HepG2 (cell line): ENCODE results near the gene WNT3. TPM values are rescaled to one million over a fixed set of nuclear protein-coding genes. Genes with fewer than 3 reads are reported as not detected.

Experiments used
- CBX2 ChIP-seq, 2 experiments: fragments of 200-600 bp in 1 of 2; sonication (generic); formaldehyde crosslinking in 1 of 2; IDR thresholded peaks; 2 replicates each; pipeline versions ENCODE4 v1.7.0 to v1.8.1; 2018 to 2022; ENCODE audit warnings: low read depth in 2 of 2, low read length in 1 of 2, mild to moderate bottlenecking in 1 of 2, missing genetic modification reagents in 1 of 2
- DNMT3B ChIP-seq: conservative IDR thresholded peaks from 2 replicates; pipeline ENCODE4 v1.6.1; 2016; ENCODE audit warnings: missing biosample characterization, control low read depth
- EED ChIP-seq: sonication (generic); formaldehyde crosslinking; IDR thresholded peaks from 2 replicates; pipeline ENCODE4 v1.5.0; 2020; ENCODE audit warnings: mild to moderate bottlenecking, missing genetic modification reagents
- ESRRA ChIP-seq: sonication (generic); formaldehyde crosslinking; IDR thresholded peaks from 2 replicates; pipeline ENCODE4 v1.5.1; 2020; ENCODE audit warnings: mild to moderate bottlenecking, low read depth, missing genetic modification reagents
- FLYWCH1 ChIP-seq: sonication (generic); formaldehyde crosslinking; IDR thresholded peaks from 2 replicates; pipeline ENCODE4 v1.8.1; 2023; ENCODE audit warnings: mild to moderate bottlenecking, missing genetic modification reagents
- GATAD2A ChIP-seq: IDR thresholded peaks from 2 replicates; pipeline ENCODE4 v1.6.1; 2016
- HDAC2 ChIP-seq: sonication (generic); formaldehyde crosslinking; IDR thresholded peaks from 2 replicates; pipeline ENCODE4 v1.4.0; 2020; ENCODE audit warnings: missing genetic modification reagents
- HMGA1 ChIP-seq: sonication (generic); formaldehyde crosslinking; conservative IDR thresholded peaks from 2 replicates; pipeline ENCODE4 v1.4.0; 2020; ENCODE audit warnings: missing genetic modification reagents
- KLF13 ChIP-seq: sonication (generic); formaldehyde crosslinking; IDR thresholded peaks from 2 replicates; pipeline ENCODE4 v1.4.0; 2020; ENCODE audit warnings: mild to moderate bottlenecking, missing genetic modification reagents
- KMT2B ChIP-seq: IDR thresholded peaks from 2 replicates; pipeline ENCODE4 v1.6.1; 2016; ENCODE audit warnings: missing genetic modification reagents, missing compliant biosample characterization
- MAF1 ChIP-seq: sonication (generic); formaldehyde crosslinking; IDR thresholded peaks from 2 replicates; pipeline ENCODE4 v1.5.0; 2020; ENCODE audit warnings: missing genetic modification reagents, borderline replicate concordance
- MYNN ChIP-seq: sonication (generic); formaldehyde crosslinking; IDR thresholded peaks from 2 replicates; pipeline ENCODE4 v1.4.0; 2020; ENCODE audit warnings: mild to moderate bottlenecking, low read depth, missing genetic modification reagents
- NCOA1 ChIP-seq: sonication (generic); formaldehyde crosslinking; IDR thresholded peaks from 2 replicates; pipeline ENCODE4 v1.9.0; 2021; ENCODE audit warnings: missing genetic modification reagents
- PATZ1 ChIP-seq: sonication (generic); formaldehyde crosslinking; IDR thresholded peaks from 2 replicates; pipeline ENCODE4 v1.4.0; 2020; ENCODE audit warnings: missing genetic modification reagents
- RELA ChIP-seq: sonication (generic); formaldehyde crosslinking; IDR thresholded peaks from 2 replicates; pipeline ENCODE4 v1.4.0; 2020; ENCODE audit warnings: missing genetic modification reagents
- RFX1 ChIP-seq: fragments of 450-650 bp; IDR thresholded peaks from 2 replicates; pipeline ENCODE4 v1.6.1; 2017
- RFX3 ChIP-seq: IDR thresholded peaks from 2 replicates; pipeline ENCODE4 v1.6.1; 2016; ENCODE audit warnings: missing biosample characterization, missing genetic modification reagents
- RFXAP ChIP-seq: sonication (generic); formaldehyde crosslinking; IDR thresholded peaks from 2 replicates; pipeline ENCODE4 v1.4.0; 2020; ENCODE audit warnings: missing genetic modification reagents, borderline replicate concordance
- SMC3 ChIP-seq: IDR thresholded peaks from 2 replicates; pipeline ENCODE4 v1.6.1; 2011; ENCODE audit warnings: low read length, improper control_type of control experiment
- SNAPC2 ChIP-seq: sonication (generic); formaldehyde crosslinking; IDR thresholded peaks from 2 replicates; pipeline ENCODE4 v1.8.1; 2022; ENCODE audit warnings: mild to moderate bottlenecking, missing genetic modification reagents
- SOX13 ChIP-seq, 3 experiments: fragments of 450-650 bp in 1 of 3; sonication (generic) in 1 of 3; formaldehyde crosslinking in 1 of 3; IDR thresholded peaks in 2 of 3; conservative IDR thresholded peaks in 1 of 3; 2 replicates each; pipeline versions ENCODE4 v1.5.0 to v1.6.1; 2016 to 2020; ENCODE audit warnings: antibody characterized with exemption in 1 of 3, mild to moderate bottlenecking in 1 of 3, missing compliant biosample characterization in 1 of 3, missing genetic modification reagents in 1 of 3, moderate library complexity in 1 of 3
- STAT5B ChIP-seq: sonication (generic); formaldehyde crosslinking; IDR thresholded peaks from 2 replicates; pipeline ENCODE4 v1.4.0; 2020; ENCODE audit warnings: missing genetic modification reagents
- THYN1 ChIP-seq: sonication (generic); formaldehyde crosslinking; IDR thresholded peaks from 2 replicates; pipeline ENCODE4 v1.8.1; 2023; ENCODE audit warnings: low read depth, mild to moderate bottlenecking, moderate library complexity, missing genetic modification reagents, borderline replicate concordance
- ZBTB20 ChIP-seq: sonication (generic); formaldehyde crosslinking; IDR thresholded peaks from 2 replicates; pipeline ENCODE4 v1.8.1; 2023; ENCODE audit warnings: missing genetic modification reagents, low read depth, mild to moderate bottlenecking, borderline replicate concordance
- ZMAT3 ChIP-seq: sonication (generic); formaldehyde crosslinking; conservative IDR thresholded peaks from 2 replicates; pipeline ENCODE4 v1.7.0; 2021; ENCODE audit warnings: missing genetic modification reagents
- ZNF230 ChIP-seq: sonication (generic); formaldehyde crosslinking; IDR thresholded peaks from 2 replicates; pipeline ENCODE4 v1.4.0; 2020; ENCODE audit warnings: mild to moderate bottlenecking, missing genetic modification reagents
- ZNF30 ChIP-seq: sonication (generic); formaldehyde crosslinking; IDR thresholded peaks from 2 replicates; pipeline ENCODE4 v1.5.0; 2020; ENCODE audit warnings: mild to moderate bottlenecking, missing genetic modification reagents
- ZNF512 ChIP-seq: sonication (generic); formaldehyde crosslinking; IDR thresholded peaks from 2 replicates; pipeline ENCODE4 v1.4.0; 2020; ENCODE audit warnings: mild to moderate bottlenecking, missing genetic modification reagents
- ZNF672 ChIP-seq: sonication (generic); formaldehyde crosslinking; IDR thresholded peaks from 2 replicates; pipeline ENCODE4 v1.8.1; 2022; ENCODE audit warnings: missing genetic modification reagents
- ZNF740 ChIP-seq: sonication (generic); formaldehyde crosslinking; IDR thresholded peaks from 2 replicates; pipeline ENCODE4 v1.4.0; 2020; ENCODE audit warnings: missing genetic modification reagents
- ZNF792 ChIP-seq: IDR thresholded peaks from 2 replicates; pipeline ENCODE4 v1.6.1; 2016
- polyA plus RNA-seq, 8 experiments: library from polyadenylated mRNA; depleted of rRNA in 3 of 8; stranded (reverse) in 7 of 8; unstranded in 1 of 8; fragments of >200 nt; fragmentation: Illumina TruSeq in 4 of 8; extraction: Trizol in 4 of 8; gene quantifications; 2 replicates each; pipeline versions ENCODE4 v1.2.1 to v1.2.3, GENCODE V29; 2011 to 2016; ENCODE audit warnings: low read depth in 4 of 8, missing spikeins in 1 of 8, mixed read lengths in 1 of 8; ENCODE audit not compliant: insufficient read depth in 1 of 8
- total RNA-seq, 5 experiments: library from RNA; depleted of rRNA; stranded (reverse); fragments of >200 nt; fragmentation: Illumina TruSeq; extraction: Trizol; gene quantifications; 2 replicates each; pipeline ENCODE4 v1.2.3, GENCODE V29; 2016; ENCODE audit warnings: low read depth in 1 of 5

WNT3 gene
- total and polyA plus RNA-seq, 2 of the 13 experiments (the other 11 are each of a cell fraction or from before 2014, with no cell fraction given): 8.5 to 10.3 TPM

- TF ChIP-seq ZNF512: no peak
- no peak for TF ChIP-seq MAF1 (CRISPR knock-in tag)
- no peak for TF ChIP-seq FLYWCH1 (CRISPR knock-in tag)
- TF ChIP-seq SMC3: no peak
- TF ChIP-seq ESRRA (CRISPR knock-in tag): no peak
- TF ChIP-seq ZNF740 (CRISPR knock-in tag): no peak; the same call in 1 of the 2 replicates
- peak; percentile 36; the same call in 1 of the 2 replicates for TF ChIP-seq HDAC2
- TF ChIP-seq ZMAT3: peak; percentile 15; the same call in 1 of the 2 replicates
- TF ChIP-seq MYNN (CRISPR knock-in tag): no peak
- no peak for TF ChIP-seq RELA
- TF ChIP-seq ZNF792 (CRISPR knock-in tag): peak; percentile 22; the same call in 1 of the 2 replicates
- no peak for TF ChIP-seq KLF13 (CRISPR knock-in tag)
- peak; percentile 21; the same call in 1 of the 2 replicates for TF ChIP-seq PATZ1 (CRISPR knock-in tag)
- no peak for TF ChIP-seq SOX13 (IDR thresholded peaks at IDR 0.05)
- TF ChIP-seq SOX13 (CRISPR knock-in tag; conservative IDR thresholded peaks at IDR 0.05 in 1 of 2, IDR thresholded peaks at IDR 0.05 in 1 of 2): 0 out of 4 replicates have a peak, but pooled peaks of 1 of the 2 experiments have one; percentile 20
- TF ChIP-seq NCOA1 (CRISPR knock-in tag): no peak
- no peak for TF ChIP-seq CBX2 (IDR thresholded peaks at IDR 0.05; ENCODE audit: low read depth, low read length)
- TF ChIP-seq CBX2 (CRISPR knock-in tag; IDR thresholded peaks at IDR 0.05; ENCODE audit: low read depth): no peak
- no peak for TF ChIP-seq SNAPC2 (CRISPR knock-in tag)
- TF ChIP-seq ZNF230 (CRISPR knock-in tag): no peak
- TF ChIP-seq ZBTB20: no peak; the same call in 1 of the 2 replicates
- no peak for TF ChIP-seq THYN1 (CRISPR knock-in tag)
- TF ChIP-seq HMGA1 (CRISPR knock-in tag): no peak
- no peak for TF ChIP-seq KMT2B (CRISPR knock-in tag)
- TF ChIP-seq RFXAP (CRISPR knock-in tag): no peak
- TF ChIP-seq ZNF672 (CRISPR knock-in tag): no peak
- TF ChIP-seq RFX1: no peak
- peak; percentile 72; the same call in 1 of the 2 replicates for TF ChIP-seq DNMT3B
- TF ChIP-seq EED: no peak; the same call in 1 of the 2 replicates
- TF ChIP-seq ZNF30: no peak
- no peak for TF ChIP-seq STAT5B
- no peak for TF ChIP-seq RFX3 (CRISPR knock-in tag)
- peak; percentile 21; the same call in 1 of the 2 replicates for TF ChIP-seq GATAD2A (CRISPR knock-in tag)
Measured at GRCh38 chr17:46770439-46770817, 48.1 kb downstream of the WNT3 start (continued).
